H4 (cell line): ENCODE results near the gene MTCH2. TPM values are rescaled to one million over a fixed set of nuclear protein-coding genes. Genes with fewer than 3 reads are reported as not detected.
"Not testable (repeated sequence)": the region's sequence is repeated elsewhere in the genome, so short reads cannot be mapped to it uniquely, and the experiment has no call there.

Experiments used
- DNase-seq: peaks from one replicate; pipeline ENCODE4 v3.0.0-alpha.2; 2015; ENCODE audit warnings: low spot score
- total RNA-seq: library from RNA; depleted of rRNA; stranded (reverse); fragments of >200 nt; shearing (Covaris generic); gene quantifications from 2 replicates; pipeline ENCODE4 v1.2.3, GENCODE V29; 2014; rRNA removed

Gene MTCH2
- 116 and 177 TPM in 2 replicates for total RNA-seq

- peak; percentile 96 for DNase-seq
Measured at GRCh38 chr11:47642099-47642855, at the start of gene MTCH2. Gene MTCH2, minus strand, starts transcription at chr11:47642559. Its CDS starts 94 bp downstream, at chr11:47642465.

- no peak for DNase-seq
Measured at GRCh38 chr11:47691979-47692378, 49.6 kb upstream of the MTCH2 start.

GRCh38 chr11:47689480-47689879, 47.1 kb upstream of the MTCH2 start:
- no peak for DNase-seq

- DNase-seq, result no peak
Measured at GRCh38 chr11:47688991-47689390, 46.6 kb upstream of the MTCH2 start.

GRCh38 chr11:47688111-47688510, 45.8 kb upstream of the MTCH2 start:
- no peak for DNase-seq

- not testable (repeated sequence) for DNase-seq
Measured at GRCh38 chr11:47686704-47687103, 44.3 kb upstream of the MTCH2 start.

GRCh38 chr11:47686151-47686550, 43.8 kb upstream of the MTCH2 start:
- no peak for DNase-seq

- no peak for DNase-seq
Measured at GRCh38 chr11:47675851-47676250, 33.5 kb upstream of the MTCH2 start.

- peak; percentile 14 for DNase-seq
Measured at GRCh38 chr11:47672283-47672730, 29.9 kb upstream of the MTCH2 start.

- DNase-seq, result no peak
Measured at GRCh38 chr11:47669856-47670255, 27.5 kb upstream of the MTCH2 start.

GRCh38 chr11:47668665-47669064, 26.3 kb upstream of the MTCH2 start:
- no peak for DNase-seq

GRCh38 chr11:47667555-47667954, 25.2 kb upstream of the MTCH2 start:
- no peak for DNase-seq

GRCh38 chr11:47667135-47667534, 24.8 kb upstream of the MTCH2 start:
- DNase-seq, result no peak

GRCh38 chr11:47664936-47665335, 22.6 kb upstream of the MTCH2 start:
- peak; percentile 35 for DNase-seq

GRCh38 chr11:47661245-47661644, 18.9 kb upstream of the MTCH2 start:
- DNase-seq, result no peak

- DNase-seq, result no peak
Measured at GRCh38 chr11:47659276-47659675, 16.9 kb upstream of the MTCH2 start.

GRCh38 chr11:47656260-47656885, 14.0 kb upstream of the MTCH2 start:
- DNase-seq, result no peak

GRCh38 chr11:47651818-47652469, 9.6 kb upstream of the MTCH2 start:
- DNase-seq, result no peak

- DNase-seq, result no peak
Measured at GRCh38 chr11:47649276-47649675, 6.9 kb upstream of the MTCH2 start.

GRCh38 chr11:47646019-47646418, 3.7 kb upstream of the MTCH2 start:
- no peak for DNase-seq

GRCh38 chr11:47645500-47645899, 3.1 kb upstream of the MTCH2 start:
- DNase-seq, result no peak

GRCh38 chr11:47641600-47642098, 710 bp downstream of the MTCH2 start:
- no peak for DNase-seq

- DNase-seq, result not testable (repeated sequence)
Measured at GRCh38 chr11:47640506-47640905, 1.9 kb downstream of the MTCH2 start.
